Keratinocyte (primary cell): ENCODE data around the gene SLC25A5. TPM values are rescaled to one million over a fixed set of nuclear protein-coding genes. Genes with fewer than 3 reads are reported as not detected.

Source experiments
- DNase-seq: peaks from one replicate; pipeline ENCODE4 v3.0.0-alpha.2; 2011; ENCODE audit warnings: low read depth, missing footprints, low spot score
- FAIRE-seq: peaks from 2 replicates; lab custom pipeline; 2011; peaks lifted over from hg19 to GRCh38; lab: Jason Lieb, UNC
- H2AFZ ChIP-seq: 2 replicates; pipeline ENCODE4 v1.6.0; 2012; ENCODE audit warnings: low read length, control low read depth, inconsistent platforms; ENCODE audit not compliant: control insufficient read depth
- H3K27ac ChIP-seq: 2 replicates; pipeline ENCODE4 v1.5.1; 2011; ENCODE audit warnings: low read length; ENCODE audit not compliant: control insufficient read depth, insufficient read depth
- H3K27me3 ChIP-seq: 3 replicates; pipeline ENCODE4 v1.6.0; 2011; ENCODE audit warnings: low read length; ENCODE audit not compliant: control insufficient read depth, insufficient read depth; ENCODE audit errors: extremely low read depth
- H3K36me3 ChIP-seq, 2 experiments: 2 replicates in 1 of 2; 3 replicates in 1 of 2; pipeline ENCODE4 v1.5.1; 2011; ENCODE audit warnings: low read length in 2 of 2, mild to moderate bottlenecking in 1 of 2; ENCODE audit not compliant: control insufficient read depth in 2 of 2, insufficient read depth in 2 of 2; ENCODE audit errors: extremely low read depth in 1 of 2
- H3K4me1 ChIP-seq: 3 replicates; pipeline ENCODE4 v1.5.1; 2011; ENCODE audit warnings: low read length; ENCODE audit not compliant: control insufficient read depth, insufficient read depth; ENCODE audit errors: extremely low read depth
- H3K4me2 ChIP-seq: 3 replicates; pipeline ENCODE4 v1.6.0; 2011; ENCODE audit warnings: low read depth, low read length; ENCODE audit not compliant: control insufficient read depth, insufficient read depth; ENCODE audit errors: extremely low read depth
- H3K4me3 ChIP-seq, 3 experiments: fragments of 200-600 bp in 1 of 3; sonication (generic) in 1 of 3; 2 replicates in 2 of 3; 3 replicates in 1 of 3; pipeline ENCODE4 v1.5.1; 2011 to 2016; ENCODE audit warnings: low read length in 3 of 3, mild to moderate bottlenecking in 3 of 3, control low read depth in 2 of 3, inconsistent platforms in 1 of 3, low read depth in 1 of 3, mixed read lengths in 1 of 3, mixed run types in 1 of 3, moderate library complexity in 1 of 3; ENCODE audit not compliant: control insufficient read depth in 2 of 3, insufficient read depth in 2 of 3; ENCODE audit errors: extremely low read depth in 1 of 3
- H3K79me2 ChIP-seq: 2 replicates; pipeline ENCODE4 v1.6.0; 2012; ENCODE audit warnings: low read length; ENCODE audit not compliant: control insufficient read depth, insufficient read depth
- H3K9ac ChIP-seq: 3 replicates; pipeline ENCODE4 v1.6.0; 2011; ENCODE audit warnings: low read length; ENCODE audit not compliant: control insufficient read depth, insufficient read depth; ENCODE audit errors: extremely low read depth
- H3K9me1 ChIP-seq: 3 replicates; pipeline ENCODE4 v1.6.0; 2011; ENCODE audit warnings: low read length; ENCODE audit not compliant: control insufficient read depth, insufficient read depth; ENCODE audit errors: extremely low read depth
- H3K9me3 ChIP-seq: 2 replicates; pipeline ENCODE4 v1.5.1; 2012; ENCODE audit warnings: low read depth, low read length; ENCODE audit not compliant: control insufficient read depth
- H4K20me1 ChIP-seq: 3 replicates; pipeline ENCODE4 v1.6.0; 2011; ENCODE audit warnings: low read length; ENCODE audit not compliant: control insufficient read depth, insufficient read depth; ENCODE audit errors: extremely low read depth
- EZH2 ChIP-seq: IDR thresholded peaks from one replicate; pipeline ENCODE4 v1.6.1; 2012; ENCODE audit warnings: inconsistent platforms, mild to moderate bottlenecking, low read length, moderate library complexity
- dilution Hi-C: fragments of 300-500 bp; cut with MboI; formaldehyde crosslinking; loops from one replicate; pipeline ENCODE4 v1.7.0; 2020; ENCODE audit warnings: low sequenced_read_pairs; ENCODE audit not compliant: extremely low pct_ligation_motif_present
- polyA plus RNA-seq, 5 experiments: library from polyadenylated mRNA; depleted of rRNA in 3 of 5; stranded (reverse) in 3 of 5; stranded (forward) in 1 of 5; unstranded in 1 of 5; fragments of >200 nt; gene quantifications; 1 replicate in 1 of 5; 2 replicates in 3 of 5; 3 replicates in 1 of 5; pipeline versions ENCODE4 v1.2.1 to v1.2.3, GENCODE V29; 2011 to 2012; ENCODE audit warnings: missing spikeins in 2 of 5, low read depth in 1 of 5, low replicate concordance in 1 of 5
- TF ChIP-seq, protein P1 (sequence below), 3 experiments: IDR thresholded peaks in 1 of 3; conservative IDR thresholded peaks in 1 of 3; optimal IDR thresholded peaks in 1 of 3; 2 replicates in 2 of 3; 3 replicates in 1 of 3; pipeline versions ENCODE3 to v1.5.1; 2011; ENCODE audit warnings: low read length in 3 of 3, mild to moderate bottlenecking in 3 of 3, moderate library complexity in 2 of 3, control low read depth in 1 of 3, inconsistent platforms in 1 of 3; ENCODE audit not compliant: insufficient read depth in 2 of 3; ENCODE audit errors: extremely low read depth in 1 of 3

SLC25A5 gene
- polyA plus RNA-seq, 1 donor (not counting 4 experiments of a cell fraction or from before 2014, with no cell fraction given), result 447 TPM

DNA sequence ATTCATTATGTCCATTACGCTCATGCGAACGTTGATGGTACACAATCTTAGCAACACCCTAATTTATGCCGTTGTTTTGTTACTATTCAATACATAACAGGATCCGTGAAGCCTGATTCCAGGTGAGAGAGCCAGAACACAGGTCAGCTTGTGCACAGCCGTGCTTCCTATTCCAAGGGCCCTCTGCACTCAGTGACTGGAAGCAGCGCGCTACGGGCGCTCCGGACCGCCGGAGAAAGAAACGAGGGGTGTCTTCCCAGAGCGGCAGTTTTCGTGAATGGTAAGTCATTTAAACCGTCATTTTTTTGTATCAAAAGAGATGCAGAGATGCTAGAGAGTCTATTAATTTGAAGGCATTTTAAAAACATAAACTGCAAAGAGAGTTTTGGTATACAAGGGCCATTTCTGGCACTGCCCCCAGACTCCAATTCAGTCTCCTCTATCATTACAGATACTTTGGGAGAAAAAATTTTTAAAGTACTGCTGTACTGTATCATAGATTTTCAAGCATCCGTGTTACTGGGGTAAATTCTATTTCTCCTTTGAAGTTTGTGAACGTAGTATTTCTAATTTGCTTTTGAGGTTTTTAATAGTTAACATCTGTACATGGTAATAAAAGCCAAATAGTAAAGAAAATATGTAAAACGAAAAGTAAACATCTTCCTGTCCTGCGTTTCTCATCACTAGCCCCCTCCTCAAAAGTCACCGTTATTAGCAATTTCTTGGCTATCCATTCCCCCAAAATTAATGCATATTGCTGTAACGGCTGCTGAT lies 6.6 kb downstream of the SLC25A5 start:
- Histone ChIP-seq H3K9me3 (no peaks in the 10 kb centered on the region), H2AFZ (no peak overlapping the region), H3K36me3 (peaks cover 0 to 5% of the 10 kb centered on the region in 2 experiments), H3K79me2 (no peaks in the 10 kb centered on the region), H3K27ac (no peak overlapping the region), H3K27me3 (no peaks in the 10 kb centered on the region), H3K4me1 (peaks cover 7% of the 10 kb centered on the region), H4K20me1 (peaks cover 4% of the 10 kb centered on the region), H3K9me1 (no peaks in the 10 kb centered on the region), H3K9ac (no peak overlapping the region), H3K4me3 (no peak overlapping the region), H3K4me2 (no peak overlapping the region)
- FAIRE-seq (no peak), DNase-seq (no peak)
- TF ChIP-seq, protein P1, sequence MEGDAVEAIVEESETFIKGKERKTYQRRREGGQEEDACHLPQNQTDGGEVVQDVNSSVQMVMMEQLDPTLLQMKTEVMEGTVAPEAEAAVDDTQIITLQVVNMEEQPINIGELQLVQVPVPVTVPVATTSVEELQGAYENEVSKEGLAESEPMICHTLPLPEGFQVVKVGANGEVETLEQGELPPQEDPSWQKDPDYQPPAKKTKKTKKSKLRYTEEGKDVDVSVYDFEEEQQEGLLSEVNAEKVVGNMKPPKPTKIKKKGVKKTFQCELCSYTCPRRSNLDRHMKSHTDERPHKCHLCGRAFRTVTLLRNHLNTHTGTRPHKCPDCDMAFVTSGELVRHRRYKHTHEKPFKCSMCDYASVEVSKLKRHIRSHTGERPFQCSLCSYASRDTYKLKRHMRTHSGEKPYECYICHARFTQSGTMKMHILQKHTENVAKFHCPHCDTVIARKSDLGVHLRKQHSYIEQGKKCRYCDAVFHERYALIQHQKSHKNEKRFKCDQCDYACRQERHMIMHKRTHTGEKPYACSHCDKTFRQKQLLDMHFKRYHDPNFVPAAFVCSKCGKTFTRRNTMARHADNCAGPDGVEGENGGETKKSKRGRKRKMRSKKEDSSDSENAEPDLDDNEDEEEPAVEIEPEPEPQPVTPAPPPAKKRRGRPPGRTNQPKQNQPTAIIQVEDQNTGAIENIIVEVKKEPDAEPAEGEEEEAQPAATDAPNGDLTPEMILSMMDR (optimal IDR thresholded peaks at IDR 0.05 in 1 of 3, IDR thresholded peaks at IDR 0.05 in 1 of 3, conservative IDR thresholded peaks at IDR 0.05 in 1 of 3; ENCODE audit: extremely low read depth in 1 of 3, insufficient read depth in 2 of 3, low read length in 3 of 3), result no peak
- no peak for TF ChIP-seq EZH2
- dilution Hi-C loops, result no loop called here

DNA sequence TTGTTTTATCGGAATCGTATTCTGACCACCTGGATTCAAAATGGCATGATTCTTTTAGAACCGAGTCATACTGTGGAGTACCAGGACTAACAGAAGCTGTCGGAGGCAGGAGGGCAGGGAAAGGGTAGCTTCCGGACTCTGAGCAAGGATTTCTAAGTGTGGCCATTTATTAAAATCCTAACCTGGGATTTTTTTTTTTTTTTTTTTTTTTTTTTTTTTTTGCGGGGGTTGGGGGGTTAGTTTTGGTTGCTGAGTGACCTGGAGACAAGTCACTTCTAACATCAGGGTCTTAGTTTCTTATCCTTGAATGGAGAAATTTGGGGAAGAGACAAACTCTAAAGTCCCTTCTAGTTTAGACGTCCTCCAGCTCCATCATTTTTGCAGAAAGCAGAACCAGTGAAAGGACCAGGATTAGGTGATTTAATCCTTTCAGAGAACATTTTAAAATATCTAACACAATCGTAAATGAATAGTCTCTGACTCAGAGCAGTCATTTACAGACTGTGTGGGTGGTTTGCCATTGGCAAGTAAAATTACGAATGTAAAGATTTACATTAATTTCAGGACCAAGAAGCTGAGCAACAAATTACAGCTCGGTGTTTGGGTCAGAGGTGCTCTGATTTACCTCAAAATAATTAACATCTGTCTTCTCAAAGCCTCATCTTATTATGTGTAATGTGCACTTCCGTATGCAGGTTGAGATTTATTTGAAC lies 7.3 kb downstream of the SLC25A5 start:
- H3K4me3 ChIP-seq, result no peak overlapping the region
- H3K79me2 ChIP-seq, result no peaks in the 10 kb centered on the region
- no peak overlapping the region for H3K9ac ChIP-seq
- no peaks in the 10 kb centered on the region for H3K27me3 ChIP-seq
- TF ChIP-seq, protein P1 (optimal IDR thresholded peaks at IDR 0.05 in 1 of 3, IDR thresholded peaks at IDR 0.05 in 1 of 3, conservative IDR thresholded peaks at IDR 0.05 in 1 of 3; ENCODE audit: extremely low read depth in 1 of 3, insufficient read depth in 2 of 3, low read length in 3 of 3), result no peak
- TF ChIP-seq EZH2, result no peak
- no peak overlapping the region for H2AFZ ChIP-seq
- no peak overlapping the region for H3K4me2 ChIP-seq
- H3K4me1 ChIP-seq, result peaks cover 11% of the 10 kb centered on the region
- FAIRE-seq, result no peak
- H3K36me3 ChIP-seq, result peaks cover 0 to 2% of the 10 kb centered on the region in 2 experiments
- DNase-seq, result no peak
- peaks cover 2% of the 10 kb centered on the region for H4K20me1 ChIP-seq
- no peaks in the 10 kb centered on the region for H3K9me3 ChIP-seq
- H3K27ac ChIP-seq, result no peak overlapping the region
- no peaks in the 10 kb centered on the region for H3K9me1 ChIP-seq
- dilution Hi-C loops, result no loop called here
